ENCODE results near the gene FDX2.

Gene FDX2

GRCh38 chr19:10332965-10333757 is 17.3 kb upstream of the FDX2 start, which contains the start of gene RAVER1:
TSS of gene RAVER1 (minus strand) at chr19:10333529. CDS start at chr19:10333507, 22 bp downstream.
- DNase-seq (ENCODE audit: low read depth in 2 of 3, low spot score in 1 of 3), result peak; percentile 94 to 99 (median 97)

GRCh38 chr19:10332158-10332964 is 16.5 kb upstream of the FDX2 start:
- DNase-seq (ENCODE audit: low read depth in 2 of 3, low spot score in 1 of 3), result no peak

GRCh38 chr19:10329555-10329954 is 13.7 kb upstream of the FDX2 start:
- DNase-seq (ENCODE audit: low read depth in 2 of 3, low spot score in 1 of 3), result no peak

- DNase-seq (ENCODE audit: low read depth in 2 of 3, low spot score in 1 of 3), result no peak
Observed at GRCh38 chr19:10328558-10329429, 13.0 kb upstream of the FDX2 start.

- DNase-seq (ENCODE audit: low read depth in 2 of 3, low spot score in 1 of 3), result no peak
Observed at GRCh38 chr19:10327793-10328192, 12.0 kb upstream of the FDX2 start.

- no peak for DNase-seq (ENCODE audit: low read depth in 2 of 3, low spot score in 1 of 3)
Observed at GRCh38 chr19:10325732-10326131, 9.9 kb upstream of the FDX2 start.

- DNase-seq (ENCODE audit: low read depth in 2 of 3, low spot score in 1 of 3), result no peak
Observed at GRCh38 chr19:10321874-10322835, 6.3 kb upstream of the FDX2 start.

- DNase-seq (ENCODE audit: low read depth in 2 of 3, low spot score in 1 of 3), result no peak
Observed at GRCh38 chr19:10321417-10321797, 5.6 kb upstream of the FDX2 start.

GRCh38 chr19:10320602-10321416 is 5.0 kb upstream of the FDX2 start:
- DNase-seq (ENCODE audit: low read depth in 2 of 3, low spot score in 1 of 3), result no peak

- DNase-seq (ENCODE audit: low read depth in 2 of 3, low spot score in 1 of 3), result no peak
Observed at GRCh38 chr19:10318807-10319682, 3.2 kb upstream of the FDX2 start.

- no peak for DNase-seq (ENCODE audit: low read depth in 2 of 3, low spot score in 1 of 3)
Observed at GRCh38 chr19:10317857-10318462, 2.1 kb upstream of the FDX2 start.

- DNase-seq (ENCODE audit: low read depth in 2 of 3, low spot score in 1 of 3), result no peak
Observed at GRCh38 chr19:10317045-10317856, 1.4 kb upstream of the FDX2 start.

GRCh38 chr19:10316229-10317044 is 622 bp upstream of the FDX2 start:
- DNase-seq (ENCODE audit: low read depth in 2 of 3, low spot score in 1 of 3), result no peak

- no peak for DNase-seq (ENCODE audit: low read depth in 2 of 3, low spot score in 1 of 3)
Observed at GRCh38 chr19:10309423-10309822, 6.4 kb downstream of the FDX2 start, which contains the start of gene ZGLP1. TSS of gene ZGLP1 (minus strand) at chr19:10309815.

- DNase-seq (ENCODE audit: low read depth in 2 of 3, low spot score in 1 of 3), result no peak
Observed at GRCh38 chr19:10306327-10306726, 9.5 kb downstream of the FDX2 start.

GRCh38 chr19:10305139-10305806 is 10.5 kb downstream of the FDX2 start:
- no peak for DNase-seq (ENCODE audit: low read depth in 2 of 3, low spot score in 1 of 3)
